Amniotic stem cell (primary cell): Measurements from ENCODE around the gene FXYD4.
"Not testable (repeated sequence)": the region's sequence is repeated elsewhere in the genome, so short reads cannot be mapped to it uniquely, and the experiment has no call there.

ENCODE experiments used
- DNase-seq: peaks from one replicate; lab custom pipeline; 2025; lab: John Stamatoyannopoulos, UW

Gene FXYD4

DNA sequence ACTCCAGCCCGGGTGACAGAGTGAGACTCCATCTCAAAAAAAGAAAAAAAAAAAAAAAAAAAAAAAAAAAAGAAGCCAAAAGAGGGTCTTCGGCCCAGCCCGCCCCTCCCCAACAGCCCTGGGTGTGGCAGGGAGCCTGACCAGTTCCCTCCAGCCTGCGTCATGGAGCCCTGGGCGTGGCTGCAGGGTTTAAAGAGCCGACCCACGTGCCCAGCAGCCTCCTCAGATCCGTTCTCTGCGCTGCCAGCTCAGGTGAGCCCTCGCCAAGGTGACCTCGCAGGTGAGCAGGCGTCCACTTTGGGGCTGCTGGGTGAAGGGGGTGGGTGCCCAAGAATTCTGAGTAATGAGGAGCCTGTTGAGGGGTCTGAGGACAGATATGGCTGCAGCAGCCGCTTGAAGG is at the start of gene FXYD4:
TSS of gene FXYD4 (plus strand) at position 219 of the 400 bp plus-strand sequence. CDS start 2,111 bp downstream, outside the sequence.
- no peak for DNase-seq

- DNase-seq, result no peak
Measured at GRCh38 chr10:43322331-43322730, 49.1 kb upstream of the FXYD4 start.

- peak; percentile 28 for DNase-seq
Measured at GRCh38 chr10:43322769-43323168, 48.7 kb upstream of the FXYD4 start.

- no peak for DNase-seq
Measured at GRCh38 chr10:43323245-43323644, 48.2 kb upstream of the FXYD4 start.

DNA sequence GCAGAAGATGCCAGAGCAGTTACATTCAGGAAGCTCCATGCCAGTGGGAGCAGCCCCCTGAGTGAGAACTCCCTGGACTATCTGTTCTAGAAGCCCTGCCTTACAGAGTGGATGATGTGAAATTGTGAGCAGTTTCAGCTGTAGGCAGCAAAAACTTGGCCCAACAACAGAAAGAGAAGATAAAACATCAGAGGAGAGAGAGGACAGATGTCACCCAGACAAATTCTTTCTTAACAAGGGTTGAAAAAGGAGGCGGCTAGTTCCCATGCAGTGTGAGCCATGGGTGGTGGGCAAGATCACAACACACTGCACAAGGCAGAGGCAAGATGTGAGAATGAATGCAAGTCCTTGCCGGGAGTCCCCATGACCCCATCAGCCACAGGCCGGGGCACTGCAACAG is 46.6 kb upstream of the FXYD4 start:
- no peak for DNase-seq

GRCh38 chr10:43327171-43327570 is 44.3 kb upstream of the FXYD4 start:
- no peak for DNase-seq

DNA sequence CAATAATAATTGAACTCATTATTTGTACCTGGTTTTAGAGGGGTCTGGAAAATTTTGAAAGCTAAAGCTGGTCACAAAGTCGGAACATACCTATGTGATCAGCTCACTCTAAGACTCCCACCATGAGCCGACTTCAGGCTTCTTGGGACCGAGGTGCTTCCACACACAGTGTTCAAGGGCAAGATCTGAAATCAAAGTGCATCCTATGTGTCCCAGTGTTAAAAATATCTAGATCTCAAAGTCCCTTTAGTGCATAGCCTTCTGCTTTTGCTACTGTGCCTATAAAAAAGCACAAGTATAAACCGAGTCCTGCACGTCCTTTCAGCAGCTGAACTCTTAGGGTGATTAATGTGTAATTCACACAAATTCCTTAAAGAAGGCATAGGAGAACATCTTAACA is 43.5 kb upstream of the FXYD4 start:
- no peak for DNase-seq

DNA sequence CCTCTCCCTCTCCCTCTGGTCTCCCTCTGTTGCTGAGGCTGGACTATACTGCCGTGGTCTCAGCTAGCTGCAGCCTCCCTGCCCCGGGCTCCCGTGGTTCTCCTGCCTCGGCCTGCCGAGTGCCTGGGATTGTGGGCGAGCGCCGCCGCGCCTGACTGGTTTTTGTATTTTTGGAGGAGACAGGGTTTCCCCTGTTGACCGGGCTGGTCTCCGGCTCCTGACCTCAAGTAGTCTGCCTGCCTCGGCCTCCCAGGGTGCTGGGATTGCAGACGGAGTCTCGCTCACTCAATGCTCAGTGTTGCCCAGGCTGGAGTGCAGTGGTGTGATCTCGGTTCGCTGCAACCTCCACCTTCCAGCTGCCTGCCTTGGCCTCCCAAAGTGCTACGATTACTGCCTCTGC is 42.6 kb upstream of the FXYD4 start:
- not testable (repeated sequence) for DNase-seq

- not testable (repeated sequence) for DNase-seq
Measured at GRCh38 chr10:43329246-43329885, 42.1 kb upstream of the FXYD4 start.

- DNase-seq, result not testable (repeated sequence)
Measured at GRCh38 chr10:43330049-43330823, 41.2 kb upstream of the FXYD4 start.

DNA sequence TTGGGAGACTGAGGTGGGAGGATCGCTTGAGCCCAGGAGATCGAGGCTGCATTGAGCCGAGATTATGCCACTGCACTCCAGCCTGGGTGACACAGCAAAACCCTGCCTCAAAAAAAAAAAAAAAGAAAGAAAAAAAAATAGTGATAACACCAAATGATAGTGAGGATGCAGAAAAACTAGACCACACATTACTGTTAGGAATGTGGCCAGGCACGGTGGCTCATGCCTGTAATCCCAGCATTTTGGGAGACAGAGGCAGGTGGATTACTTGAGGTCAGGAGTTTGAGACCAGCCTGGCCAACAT is 40.7 kb upstream of the FXYD4 start:
- DNase-seq, result not testable (repeated sequence)

DNA sequence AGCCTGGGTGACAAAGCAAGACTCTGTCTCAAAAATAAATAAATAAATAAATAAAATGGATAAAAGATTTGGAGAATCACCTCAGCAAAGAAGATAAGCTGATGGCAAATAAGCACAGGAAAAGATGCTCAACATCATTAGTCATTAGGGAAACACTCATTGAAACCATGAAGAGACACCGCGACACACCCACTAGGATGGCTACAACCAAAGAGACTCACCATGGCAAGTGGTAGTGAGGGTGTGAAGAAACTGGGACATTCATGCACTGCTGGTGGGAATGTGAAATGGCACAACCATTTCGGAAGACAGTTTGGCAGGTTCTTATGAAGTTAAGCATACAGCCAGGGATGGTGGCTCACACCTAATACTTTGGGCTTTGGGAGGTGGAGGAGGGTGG is 37.8 kb upstream of the FXYD4 start:
- DNase-seq, result no peak

GRCh38 chr10:43336061-43336460 is 35.4 kb upstream of the FXYD4 start:
- no peak for DNase-seq

DNA sequence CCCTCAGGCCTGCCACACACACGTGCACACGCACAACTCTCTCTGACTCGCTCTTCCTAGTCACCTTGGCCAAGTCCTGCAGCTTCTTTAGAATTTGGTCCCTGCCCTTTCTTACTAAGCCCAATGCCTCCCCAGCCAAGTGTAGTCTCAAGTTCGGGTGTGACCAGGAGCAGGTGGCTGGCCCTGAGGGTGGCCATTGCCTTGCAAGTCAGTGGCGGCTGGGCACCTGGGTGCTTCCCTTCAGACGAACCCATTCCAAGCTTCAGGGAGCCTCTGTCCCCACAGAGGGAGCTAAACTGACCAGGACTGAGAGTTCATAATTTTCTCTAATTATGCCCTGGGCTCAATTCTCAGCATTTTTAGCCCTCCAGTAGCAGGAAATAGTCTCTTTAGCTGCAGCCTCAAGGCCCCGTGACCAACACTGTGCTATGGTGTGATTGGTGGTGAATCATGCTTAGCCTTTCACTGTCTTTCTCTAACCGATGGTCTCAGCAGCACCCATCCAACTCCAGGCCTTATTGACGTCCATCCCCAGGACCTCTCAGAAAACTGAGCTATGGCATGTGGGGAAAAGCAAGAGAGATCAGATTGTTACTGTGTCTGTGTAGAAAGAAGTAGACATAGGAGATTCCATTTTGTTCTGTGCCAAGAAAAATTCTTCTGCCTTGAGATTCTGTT is 34.7 kb upstream of the FXYD4 start:
- DNase-seq, result no peak

DNA sequence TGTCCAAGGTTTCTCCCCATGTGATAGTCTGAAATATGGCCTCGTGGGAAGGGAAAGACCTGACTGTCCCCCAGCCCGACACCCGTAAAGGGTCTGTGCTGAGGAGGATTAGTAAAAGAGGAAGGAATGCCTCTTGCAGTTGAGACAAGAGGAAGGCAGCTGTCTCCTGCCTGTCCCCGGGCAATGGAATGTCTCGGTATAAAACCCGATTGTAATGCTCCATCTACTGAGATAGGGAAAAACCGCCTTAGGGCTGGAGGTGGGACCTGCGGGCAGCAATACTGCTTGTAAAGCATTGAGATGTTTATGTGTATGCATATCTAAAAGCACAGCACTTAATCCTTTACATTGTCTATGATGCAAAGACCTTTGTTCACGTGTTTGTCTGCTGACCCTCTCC is 33.9 kb upstream of the FXYD4 start:
- DNase-seq, result not testable (repeated sequence)

- DNase-seq, result no peak
Measured at GRCh38 chr10:43338117-43338516, 33.3 kb upstream of the FXYD4 start.

GRCh38 chr10:43339136-43339535 is 32.3 kb upstream of the FXYD4 start:
- no peak for DNase-seq

- no peak for DNase-seq
Measured at GRCh38 chr10:43340101-43340500, 31.3 kb upstream of the FXYD4 start.

- no peak for DNase-seq
Measured at GRCh38 chr10:43340619-43341018, 30.8 kb upstream of the FXYD4 start.

DNA sequence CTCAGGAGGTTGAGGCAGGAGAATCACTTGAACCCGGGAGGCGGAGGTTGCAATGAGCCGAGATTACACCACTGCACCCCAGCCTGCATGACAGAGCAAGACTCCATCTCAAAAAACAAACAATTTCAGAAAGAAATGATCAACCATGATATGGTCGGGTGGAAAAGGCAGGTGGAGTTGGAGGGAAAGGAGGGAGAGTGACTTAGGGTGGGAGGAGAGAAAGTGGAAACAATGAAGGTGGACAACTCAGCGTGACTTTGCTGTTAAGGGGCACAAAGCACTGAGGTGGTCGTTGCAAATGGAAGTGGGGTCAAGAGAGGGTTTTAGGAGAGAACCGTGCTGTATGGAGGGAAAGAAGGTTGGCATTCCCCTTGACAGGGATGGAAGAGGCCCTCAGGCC is 30.0 kb upstream of the FXYD4 start:
- DNase-seq, result no peak

DNA sequence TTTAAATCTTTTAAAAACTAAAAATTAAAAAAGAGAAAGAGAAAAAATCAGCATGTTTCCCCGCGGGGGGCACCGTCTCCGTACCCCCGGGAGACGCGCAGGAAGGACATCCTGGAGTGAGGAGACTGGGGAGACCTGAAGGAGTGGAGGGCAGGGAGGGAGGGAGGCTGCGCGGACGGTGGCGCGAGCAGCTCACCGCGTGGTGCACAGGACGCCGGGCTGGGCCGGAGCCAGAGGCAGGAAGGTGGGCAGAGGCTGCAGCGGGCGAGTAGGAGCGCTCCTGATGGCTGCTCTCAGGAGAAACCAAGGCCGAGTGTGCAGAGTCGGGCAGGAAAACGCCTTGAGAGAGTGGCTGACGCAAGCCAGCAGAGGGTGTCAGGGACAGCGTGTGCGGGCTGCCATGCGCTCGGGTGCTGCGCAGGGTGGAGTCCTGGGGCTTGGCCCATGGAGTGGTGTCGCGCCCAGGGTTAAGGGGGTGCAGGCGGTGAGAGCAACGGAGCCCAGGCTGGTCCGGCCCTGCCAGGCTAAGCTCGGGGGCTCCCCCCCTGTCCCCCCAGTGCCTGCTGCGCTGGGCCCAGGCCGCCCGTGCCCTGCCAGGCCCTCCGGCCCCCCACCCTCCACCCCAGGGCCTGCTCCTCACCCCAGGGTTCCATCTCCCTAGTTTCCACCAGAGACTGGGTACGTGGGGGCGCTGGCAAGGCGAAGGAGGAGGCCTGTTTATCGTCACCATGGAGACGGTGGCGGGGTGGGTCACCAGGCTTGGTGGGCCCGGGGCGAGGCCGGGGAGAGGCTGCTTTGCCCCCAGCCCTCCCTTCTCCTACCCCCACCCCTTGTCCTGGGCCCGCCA is 28.9 kb upstream of the FXYD4 start:
- no peak for DNase-seq

GRCh38 chr10:43343126-43343525 is 28.3 kb upstream of the FXYD4 start:
- no peak for DNase-seq
